ENCODE measurements around the gene EML5.

DNA sequence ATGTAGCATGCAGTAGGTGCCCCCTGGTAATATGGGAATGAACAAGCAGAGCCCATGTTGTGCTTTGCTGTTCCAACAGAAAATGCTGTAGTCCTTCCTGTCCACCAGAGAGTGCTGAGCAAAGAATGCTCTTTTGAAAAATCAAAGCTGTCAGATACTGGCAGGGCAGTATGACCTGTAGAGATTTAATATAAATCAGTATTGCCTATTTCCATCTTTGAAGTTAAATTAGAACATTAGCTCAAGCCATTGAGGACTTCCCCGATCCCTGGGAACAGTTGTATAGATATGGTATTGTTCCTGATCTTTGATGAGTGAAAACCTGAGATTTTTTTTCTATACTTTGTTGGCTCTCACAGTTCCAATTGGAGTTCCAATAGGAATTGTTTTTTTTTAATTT, 44.7 kb upstream of the EML5 start:
- TF ChIP-seq, protein P1, sequence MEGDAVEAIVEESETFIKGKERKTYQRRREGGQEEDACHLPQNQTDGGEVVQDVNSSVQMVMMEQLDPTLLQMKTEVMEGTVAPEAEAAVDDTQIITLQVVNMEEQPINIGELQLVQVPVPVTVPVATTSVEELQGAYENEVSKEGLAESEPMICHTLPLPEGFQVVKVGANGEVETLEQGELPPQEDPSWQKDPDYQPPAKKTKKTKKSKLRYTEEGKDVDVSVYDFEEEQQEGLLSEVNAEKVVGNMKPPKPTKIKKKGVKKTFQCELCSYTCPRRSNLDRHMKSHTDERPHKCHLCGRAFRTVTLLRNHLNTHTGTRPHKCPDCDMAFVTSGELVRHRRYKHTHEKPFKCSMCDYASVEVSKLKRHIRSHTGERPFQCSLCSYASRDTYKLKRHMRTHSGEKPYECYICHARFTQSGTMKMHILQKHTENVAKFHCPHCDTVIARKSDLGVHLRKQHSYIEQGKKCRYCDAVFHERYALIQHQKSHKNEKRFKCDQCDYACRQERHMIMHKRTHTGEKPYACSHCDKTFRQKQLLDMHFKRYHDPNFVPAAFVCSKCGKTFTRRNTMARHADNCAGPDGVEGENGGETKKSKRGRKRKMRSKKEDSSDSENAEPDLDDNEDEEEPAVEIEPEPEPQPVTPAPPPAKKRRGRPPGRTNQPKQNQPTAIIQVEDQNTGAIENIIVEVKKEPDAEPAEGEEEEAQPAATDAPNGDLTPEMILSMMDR (conservative IDR thresholded peaks at IDR 0.05 in 1 of 2, IDR thresholded peaks at IDR 0.05 in 1 of 2; ENCODE audit: low read depth in 1 of 2, low read length in 2 of 2), result no peak
- no peak for TF ChIP-seq EZH2 (IDR thresholded peaks at IDR 0.05; ENCODE audit: low read length, missing control alignments)
